Fibroblast of pulmonary artery (primary cell): ENCODE data around the gene ADAMTSL3.

Experiments
- DNase-seq: peaks from one replicate; pipeline ENCODE4 v3.0.0-alpha.2; 2010; ENCODE audit warnings: low read depth
- H3K4me3 ChIP-seq: replicated peaks from 2 replicates; pipeline ENCODE4 v1.5.1; 2011; ENCODE audit warnings: low read depth, mild to moderate bottlenecking, control low read depth, low read length, moderate library complexity
- CTCF ChIP-seq: IDR thresholded peaks from 2 replicates; pipeline ENCODE4 v1.5.1; 2011; ENCODE audit warnings: mild to moderate bottlenecking, control low read depth, low read length, inconsistent platforms; ENCODE audit errors: missing control alignments

The ADAMTSL3 gene

GRCh38 chr15:83845230-83845629 lies 191.3 kb downstream of the ADAMTSL3 start:
- no peak overlapping the region for H3K4me3 ChIP-seq
- DNase-seq, result peak; percentile 96
- TF ChIP-seq CTCF, result no peak

GRCh38 chr15:83846847-83847246 lies 192.9 kb downstream of the ADAMTSL3 start:
- peak; percentile 93 for DNase-seq
- no peak for TF ChIP-seq CTCF
- no peak overlapping the region for H3K4me3 ChIP-seq

- TF ChIP-seq CTCF, result no peak
- no peak overlapping the region for H3K4me3 ChIP-seq
- DNase-seq, result peak; percentile 97
Measured at GRCh38 chr15:83848315-83849050, 194.6 kb downstream of the ADAMTSL3 start.

- H3K4me3 ChIP-seq, result no peak overlapping the region
- no peak for DNase-seq
- TF ChIP-seq CTCF, result no peak
Measured at GRCh38 chr15:83850015-83850414, 196.1 kb downstream of the ADAMTSL3 start.

- DNase-seq, result no peak
- TF ChIP-seq CTCF, result no peak
- H3K4me3 ChIP-seq, result no peak overlapping the region
Measured at GRCh38 chr15:83850501-83851245, 196.8 kb downstream of the ADAMTSL3 start.

GRCh38 chr15:83853232-83853631 lies 199.3 kb downstream of the ADAMTSL3 start:
- TF ChIP-seq CTCF, result no peak
- no peak overlapping the region for H3K4me3 ChIP-seq
- DNase-seq, result no peak
